GM19351 (cell line): Measurements from ENCODE around the gene FAM193B.
"Not testable (repeated sequence)": the region's sequence is repeated elsewhere in the genome, so short reads cannot be mapped to it uniquely, and the experiment has no call there.

Source experiments
- ATAC-seq: cut with Tn5 transposase; IDR thresholded peaks from one replicate; pipeline ENCODE4 v1.9.1; 2021; ENCODE audit warnings: mild to moderate bottlenecking, moderate library complexity; ENCODE audit not compliant: unreplicated experiment

Gene FAM193B

GRCh38 chr5:177539411-177539810 lies 15.0 kb downstream of the FAM193B start:
- no peak for ATAC-seq

GRCh38 chr5:177538876-177539275 lies 15.5 kb downstream of the FAM193B start:
- ATAC-seq, result no peak

DNA sequence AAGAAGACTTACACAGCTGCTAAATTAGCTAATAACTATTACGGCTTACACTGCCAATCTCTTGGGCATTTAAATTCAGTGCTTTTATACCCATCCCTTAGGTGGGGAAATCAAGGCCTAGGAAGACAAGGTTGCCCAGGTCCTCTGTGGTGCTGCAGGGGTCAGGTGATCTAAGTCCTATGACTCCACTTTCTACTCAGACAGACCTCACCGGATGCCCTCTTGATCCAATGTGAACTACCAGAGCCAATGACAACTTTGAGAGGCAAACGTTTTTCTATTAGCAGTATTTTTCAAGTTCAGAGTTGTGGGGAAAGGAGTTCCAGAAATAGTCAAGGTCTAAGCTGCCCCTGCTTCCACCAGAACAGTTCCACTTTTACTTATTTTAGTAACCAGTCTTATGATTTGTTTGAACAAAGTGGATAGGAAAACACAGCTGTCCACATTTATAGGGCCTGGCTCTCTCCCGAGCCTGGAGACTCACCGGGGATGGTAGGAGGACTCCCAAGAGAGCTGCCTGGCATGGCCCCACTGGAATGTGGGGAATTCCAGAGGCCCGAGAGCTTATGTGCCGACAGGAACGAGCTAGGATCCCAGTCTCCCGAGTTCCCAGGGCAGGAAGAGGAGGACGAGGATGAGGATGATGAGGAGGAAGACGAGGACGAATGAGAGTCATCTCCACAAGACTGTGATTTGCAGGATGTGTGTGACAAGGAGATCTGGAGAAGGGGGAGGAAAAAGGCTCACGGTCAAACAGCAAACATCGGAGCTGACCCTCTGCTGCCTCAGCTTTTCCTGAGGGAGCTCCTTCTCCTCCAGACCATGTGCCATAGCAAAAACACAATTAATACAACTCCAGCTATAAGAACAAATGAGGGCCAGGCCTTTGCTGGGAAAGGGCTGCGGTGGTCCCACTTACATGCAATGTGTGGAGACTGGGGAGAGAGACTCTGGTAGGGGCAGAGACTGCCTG lies 16.7 kb downstream of the FAM193B start:
- no peak for ATAC-seq

- ATAC-seq, result no peak
These were observed 18.0 kb downstream of the FAM193B start for GRCh38 chr5:177536386-177536785.

- ATAC-seq, result no peak
These were observed 19.2 kb downstream of the FAM193B start for GRCh38 chr5:177535125-177535524.

- not testable (repeated sequence) for ATAC-seq
These were observed 19.9 kb downstream of the FAM193B start for GRCh38 chr5:177534433-177534832.

GRCh38 chr5:177531209-177531940 lies 23.0 kb downstream of the FAM193B start:
- ATAC-seq, result no peak

DNA sequence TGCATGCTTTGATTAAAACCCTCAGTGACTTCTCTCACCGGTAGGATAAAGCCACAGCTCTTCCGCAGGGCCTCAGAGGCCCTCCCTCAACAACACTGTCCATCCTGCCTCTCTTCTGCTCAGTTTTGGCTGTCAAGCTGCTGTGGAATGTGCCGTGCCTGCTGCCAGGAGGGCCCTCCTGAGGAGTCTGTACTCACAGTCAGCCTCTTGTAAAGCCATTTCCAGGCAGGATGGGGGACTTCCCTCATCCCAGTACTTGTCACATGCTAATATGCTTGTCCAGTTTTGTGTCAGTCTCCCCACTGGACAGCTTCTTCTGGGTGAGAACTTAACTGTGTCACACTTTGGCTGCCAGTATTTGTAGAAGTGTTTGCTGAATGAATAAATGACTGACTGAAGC lies 23.7 kb downstream of the FAM193B start:
- ATAC-seq, result no peak

- ATAC-seq, result no peak
These were observed 24.8 kb downstream of the FAM193B start for GRCh38 chr5:177529247-177530203.

DNA sequence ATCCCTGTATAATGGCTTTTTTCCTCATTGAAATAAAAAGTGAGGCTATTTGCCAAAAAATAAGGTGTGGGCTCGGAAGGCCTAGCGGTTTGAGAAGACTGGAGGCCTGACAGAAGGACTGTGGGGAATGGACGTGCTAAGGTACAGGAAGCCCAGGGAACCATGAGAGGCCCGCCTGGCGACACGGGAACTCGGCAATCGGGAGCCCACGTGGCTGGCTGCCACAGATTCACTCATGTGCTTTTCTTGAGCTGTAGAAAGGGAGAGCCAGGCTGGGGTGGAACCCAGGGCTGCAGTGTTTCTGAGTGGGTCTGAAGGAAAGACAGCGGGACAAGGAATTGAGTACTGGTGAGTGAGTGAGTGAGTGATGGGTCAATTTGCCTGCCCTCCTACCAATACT lies 25.7 kb downstream of the FAM193B start:
- no peak for ATAC-seq

DNA sequence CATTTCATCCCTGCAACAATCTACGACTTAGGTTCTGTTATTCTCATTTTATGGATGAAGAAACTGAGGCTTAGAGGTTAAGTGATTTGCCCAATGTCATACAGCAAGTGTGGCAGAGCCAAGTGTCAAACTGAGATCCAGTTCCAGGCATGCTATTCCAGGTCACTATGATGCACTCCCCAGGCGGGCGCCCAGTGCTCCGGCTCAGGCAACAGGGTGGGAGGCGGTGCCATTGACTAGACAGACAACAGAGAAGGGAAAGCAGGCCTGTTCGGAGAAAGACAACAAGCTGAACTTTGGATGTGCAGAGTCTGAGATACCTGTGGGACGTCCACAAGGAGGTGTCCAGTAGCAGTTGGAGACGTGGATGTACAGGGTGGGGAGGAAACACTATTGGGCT lies 26.8 kb downstream of the FAM193B start:
- no peak for ATAC-seq

- no peak for ATAC-seq
These were observed 27.6 kb downstream of the FAM193B start for GRCh38 chr5:177526791-177527190.

DNA sequence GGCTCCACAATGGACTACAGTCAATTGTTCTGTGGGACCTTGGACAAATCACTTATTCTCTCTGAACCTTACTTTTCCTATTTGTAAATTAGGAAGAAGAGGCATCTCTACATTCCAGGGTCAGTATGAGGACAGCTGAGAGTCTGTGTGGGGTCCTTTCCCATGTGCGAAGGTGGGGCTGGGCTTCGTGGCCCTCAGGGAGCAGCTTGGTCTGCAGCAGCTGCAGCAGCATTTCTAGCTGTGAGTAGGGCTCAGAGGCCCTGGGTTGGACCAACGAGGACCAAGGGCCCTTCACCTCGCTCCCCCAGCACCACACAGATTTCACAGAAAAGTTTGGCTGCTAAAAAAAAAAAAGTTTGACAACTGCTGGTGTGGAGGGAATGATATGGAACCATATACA lies 28.2 kb downstream of the FAM193B start:
- no peak for ATAC-seq

- no peak for ATAC-seq
These were observed 29.3 kb downstream of the FAM193B start for GRCh38 chr5:177524941-177525655.

DNA sequence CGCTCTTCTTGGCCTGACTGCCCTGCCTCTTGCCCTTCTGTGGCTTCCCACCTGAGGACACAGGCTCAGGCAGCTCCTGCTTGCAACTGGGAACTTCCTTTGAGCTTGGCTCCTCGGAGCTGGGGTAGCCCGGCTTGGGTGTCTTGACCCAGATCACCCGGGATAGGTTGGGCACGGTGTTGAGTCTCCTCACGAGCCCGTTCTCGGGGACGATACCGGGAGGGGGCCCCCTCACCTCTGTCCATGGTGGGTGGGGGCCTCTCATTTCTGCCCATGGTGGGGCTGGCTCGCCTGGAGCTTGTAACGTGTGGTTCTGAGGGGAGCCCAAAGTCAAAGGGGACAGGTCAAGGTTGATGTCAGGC lies 29.8 kb downstream of the FAM193B start:
- no peak for ATAC-seq

DNA sequence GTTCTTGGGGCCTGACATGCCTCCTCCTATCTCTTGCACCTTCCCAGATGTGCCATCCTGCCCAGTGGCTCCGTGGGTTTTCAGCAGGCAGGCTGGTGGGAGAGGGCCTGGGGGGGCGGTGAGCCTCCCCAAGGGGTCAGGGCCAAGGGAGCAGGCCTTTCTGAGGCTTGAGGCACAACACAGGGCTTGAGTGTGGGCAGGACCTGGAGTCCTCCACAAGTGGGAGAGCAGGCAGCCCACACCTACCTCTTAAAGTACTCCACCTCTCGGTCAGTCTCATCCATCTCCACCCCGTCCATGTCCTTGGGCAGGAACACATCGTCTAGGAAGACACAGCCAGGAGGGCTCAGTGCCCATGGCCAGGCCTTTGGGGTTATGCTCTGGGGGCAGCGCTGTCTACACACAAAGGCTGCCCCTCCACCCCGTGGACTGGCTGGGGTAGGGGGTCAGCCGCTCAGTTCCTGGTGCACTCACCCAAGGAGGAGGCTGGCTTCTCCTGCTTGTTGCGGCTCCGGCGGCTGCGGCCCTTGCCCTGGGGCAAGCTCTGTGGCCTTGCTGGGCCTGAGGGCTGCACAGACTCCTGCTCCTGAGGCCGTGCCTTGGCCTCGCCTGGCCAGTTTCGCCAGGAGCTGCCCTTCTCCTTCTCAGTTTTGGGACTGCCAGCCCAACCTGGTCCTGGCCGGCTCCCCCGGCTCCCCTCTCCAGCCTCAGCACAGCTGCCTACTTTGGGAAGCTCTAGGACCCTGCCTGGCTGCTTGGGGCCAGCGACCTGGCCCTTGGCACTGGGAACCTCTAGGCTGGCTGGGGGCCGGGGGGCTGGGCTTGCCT lies 30.4 kb downstream of the FAM193B start:
- ATAC-seq, result no peak

- ATAC-seq, result no peak
These were observed 33.3 kb downstream of the FAM193B start for GRCh38 chr5:177520916-177521513.

DNA sequence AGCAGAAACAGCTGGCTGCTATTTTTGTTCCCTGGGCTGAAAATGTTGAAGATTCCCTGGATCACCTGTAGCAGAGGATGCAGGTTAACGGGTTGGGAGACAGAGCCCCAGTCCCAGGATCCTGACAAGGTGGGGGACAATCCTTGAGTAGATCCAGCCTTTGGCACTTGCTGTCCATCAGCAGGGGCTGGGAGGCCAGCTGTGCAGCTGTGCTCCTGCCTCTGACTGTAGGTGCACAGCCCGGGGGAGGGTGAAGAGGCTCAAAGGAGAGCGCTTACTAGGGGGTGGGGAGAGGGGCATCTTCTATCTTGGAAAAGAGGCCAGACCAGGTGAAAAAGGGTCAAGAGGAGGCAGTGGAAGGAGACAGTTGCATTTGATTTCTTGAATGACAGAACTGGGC lies 34.1 kb downstream of the FAM193B start:
- ATAC-seq, result no peak
